Tongue (tissue), 2 donors: Measurements from ENCODE around the gene PTMA. TPM values are rescaled to one million over a fixed set of nuclear protein-coding genes. Genes with fewer than 3 reads are reported as not detected.

Experiments
- small RNA-seq: library from RNA; depleted of rRNA; stranded (forward); fragments of <200 nt; gene quantifications from one replicate; pipeline ENCODE3, GENCODE V24; 2014; ENCODE audit warnings: low replicate concordance
- total RNA-seq: library from RNA; depleted of rRNA; stranded (reverse); fragments of >200 nt; gene quantifications from one replicate; pipeline ENCODE4 v1.2.3, GENCODE V29; 2014

Gene PTMA
- total RNA-seq, 1 donor from 2014 or later = 543 TPM

Small RNA genes within 50 kb of the gene (small RNA-seq; reads per million reads assigned to genes)
- gene RF00015 = not detected

Other genes with a start within 250 kb of the PTMA start
- gene NCL, start 244.0 kb upstream of the PTMA start, total RNA-seq = 262 TPM
- 0.41 TPM for gene NMUR1, start 178.1 kb upstream of the PTMA start, total RNA-seq
- gene TEX44, start 115.7 kb upstream of the PTMA start, total RNA-seq = not detected
- 14.8 TPM for gene PDE6D, start 72.8 kb downstream of the PTMA start, total RNA-seq
- 22.5 TPM for gene COPS7B, start 77.9 kb downstream of the PTMA start, total RNA-seq
- 10.7 TPM for gene NPPC, start 217.9 kb downstream of the PTMA start, total RNA-seq